Fibroblast of lung (primary cell): ENCODE results near the gene B3GALT2.

ENCODE experiments used
- CTCF ChIP-seq, 2 donors: IDR thresholded peaks in 1 of 2; conservative IDR thresholded peaks in 1 of 2; 1 replicate in 1 of 2; 2 replicates in 1 of 2; pipeline ENCODE4 v1.5.1; 2011 to 2012; ENCODE audit warnings: low read length in 2 of 2, control low read depth in 1 of 2, inconsistent platforms in 1 of 2, low read depth in 1 of 2, mild to moderate bottlenecking in 1 of 2
- EZH2 ChIP-seq: IDR thresholded peaks from 2 replicates; pipeline ENCODE4 v1.5.1; 2012; ENCODE audit warnings: low read length, control low read depth, mild to moderate bottlenecking; ENCODE audit errors: missing control alignments

- no peak for TF ChIP-seq CTCF (conservative IDR thresholded peaks at IDR 0.05 in 1 of 2, IDR thresholded peaks at IDR 0.05 in 1 of 2; ENCODE audit: low read depth in 1 of 2, low read length in 2 of 2)
- no peak for TF ChIP-seq EZH2
Observed at GRCh38 chr1:193141804-193142203, 44.6 kb downstream of the B3GALT2 start.
